ENCODE measurements around the gene CNTNAP2.

CNTNAP2 gene

GRCh38 chr7:147394329-147394728 lies 1277.7 kb downstream of the CNTNAP2 start:
- no peaks in the 10 kb centered on the region for H3K79me2 ChIP-seq (ENCODE audit: insufficient read depth, low read length)
- H3K4me2 ChIP-seq (ENCODE audit: low read depth, low read length, poor library complexity, severe bottlenecking), result no peak overlapping the region
- no peaks in the 10 kb centered on the region for H3K9me3 ChIP-seq (ENCODE audit: insufficient read depth, low read length)
- no peaks in the 10 kb centered on the region for H3F3A ChIP-seq (ENCODE audit: insufficient read depth)
- H3K9ac ChIP-seq (ENCODE audit: low read length), result no peak overlapping the region
- H3K4me3 ChIP-seq (ENCODE audit: insufficient read depth, low read length, poor library complexity, severe bottlenecking), result no peak overlapping the region
- H2AFZ ChIP-seq (ENCODE audit: low read depth, low read length, severe bottlenecking), result no peak overlapping the region
- H3K27me3 ChIP-seq (ENCODE audit: low read length), result no peaks in the 10 kb centered on the region
- H3K9me2 ChIP-seq (replicated peaks; ENCODE audit: insufficient read depth, low read length), result no peaks in the 10 kb centered on the region
- no peaks in the 10 kb centered on the region for H3K36me3 ChIP-seq (ENCODE audit: low read length)
- no peak for TF ChIP-seq CTCF (IDR thresholded peaks at IDR 0.05; ENCODE audit: insufficient read depth, low read length, poor library complexity, severe bottlenecking)
- no peak for TF ChIP-seq EZH2phosphoT487 (conservative IDR thresholded peaks at IDR 0.05; ENCODE audit: low read length)
- no peak overlapping the region for H3K27ac ChIP-seq (ENCODE audit: low read depth, low read length)
- no peaks in the 10 kb centered on the region for H4K20me1 ChIP-seq (ENCODE audit: low read depth, low read length)

DNA sequence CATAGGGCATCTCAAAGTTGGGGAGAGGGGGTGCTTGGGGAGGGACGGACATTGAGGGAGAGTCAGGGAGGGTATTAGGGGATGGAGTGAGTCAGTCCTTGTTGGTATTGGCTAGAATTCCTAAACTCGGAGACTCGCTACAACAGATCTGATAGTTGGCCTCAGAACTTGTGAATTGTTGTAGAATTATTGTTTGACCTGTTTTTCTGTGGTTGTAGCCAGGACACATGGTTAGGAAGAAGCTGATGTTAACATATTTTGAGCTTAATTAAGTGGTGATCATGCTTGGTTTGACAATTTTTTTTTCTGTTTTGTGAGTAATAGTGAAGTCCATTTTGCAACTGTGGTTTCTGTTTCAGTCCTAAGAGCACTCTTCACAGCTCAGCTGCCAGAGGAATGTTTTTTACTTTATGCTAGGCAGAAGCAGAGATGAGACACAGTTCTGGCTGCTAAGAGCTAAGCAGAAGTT lies 1283.7 kb downstream of the CNTNAP2 start:
- H4K20me1 ChIP-seq (ENCODE audit: low read depth, low read length), result no peaks in the 10 kb centered on the region
- H3K36me3 ChIP-seq (ENCODE audit: low read length), result no peaks in the 10 kb centered on the region
- H3K9me3 ChIP-seq (ENCODE audit: insufficient read depth, low read length), result no peaks in the 10 kb centered on the region
- no peaks in the 10 kb centered on the region for H3F3A ChIP-seq (ENCODE audit: insufficient read depth)
- no peak overlapping the region for H3K4me3 ChIP-seq (ENCODE audit: insufficient read depth, low read length, poor library complexity, severe bottlenecking)
- H3K9ac ChIP-seq (ENCODE audit: low read length), result no peak overlapping the region
- no peaks in the 10 kb centered on the region for H3K27me3 ChIP-seq (ENCODE audit: low read length)
- no peak for TF ChIP-seq EZH2phosphoT487 (conservative IDR thresholded peaks at IDR 0.05; ENCODE audit: low read length)
- no peak for TF ChIP-seq CTCF (IDR thresholded peaks at IDR 0.05; ENCODE audit: insufficient read depth, low read length, poor library complexity, severe bottlenecking)
- no peak overlapping the region for H2AFZ ChIP-seq (ENCODE audit: low read depth, low read length, severe bottlenecking)
- no peaks in the 10 kb centered on the region for H3K79me2 ChIP-seq (ENCODE audit: insufficient read depth, low read length)
- H3K27ac ChIP-seq (ENCODE audit: low read depth, low read length), result no peak overlapping the region
- H3K9me2 ChIP-seq (replicated peaks; ENCODE audit: insufficient read depth, low read length), result no peaks in the 10 kb centered on the region
- H3K4me2 ChIP-seq (ENCODE audit: low read depth, low read length, poor library complexity, severe bottlenecking), result no peak overlapping the region

- no peak overlapping the region for H3K27ac ChIP-seq (ENCODE audit: low read depth, low read length)
- no peak for TF ChIP-seq EZH2phosphoT487 (conservative IDR thresholded peaks at IDR 0.05; ENCODE audit: low read length)
- no peak for TF ChIP-seq CTCF (IDR thresholded peaks at IDR 0.05; ENCODE audit: insufficient read depth, low read length, poor library complexity, severe bottlenecking)
- H3F3A ChIP-seq (ENCODE audit: insufficient read depth), result no peaks in the 10 kb centered on the region
- no peak overlapping the region for H3K9ac ChIP-seq (ENCODE audit: low read length)
- H3K9me3 ChIP-seq (ENCODE audit: insufficient read depth, low read length), result no peaks in the 10 kb centered on the region
- no peaks in the 10 kb centered on the region for H3K27me3 ChIP-seq (ENCODE audit: low read length)
- no peak overlapping the region for H3K4me2 ChIP-seq (ENCODE audit: low read depth, low read length, poor library complexity, severe bottlenecking)
- no peak overlapping the region for H3K4me3 ChIP-seq (ENCODE audit: insufficient read depth, low read length, poor library complexity, severe bottlenecking)
- H3K79me2 ChIP-seq (ENCODE audit: insufficient read depth, low read length), result no peaks in the 10 kb centered on the region
- H3K36me3 ChIP-seq (ENCODE audit: low read length), result no peaks in the 10 kb centered on the region
- no peaks in the 10 kb centered on the region for H4K20me1 ChIP-seq (ENCODE audit: low read depth, low read length)
- H2AFZ ChIP-seq (ENCODE audit: low read depth, low read length, severe bottlenecking), result no peak overlapping the region
- H3K9me2 ChIP-seq (replicated peaks; ENCODE audit: insufficient read depth, low read length), result no peaks in the 10 kb centered on the region
These were observed 1284.3 kb downstream of the CNTNAP2 start for GRCh38 chr7:147400925-147401324.
